Measurements from ENCODE around the gene GALNT2. TPM values are rescaled to one million over a fixed set of nuclear protein-coding genes. Genes with fewer than 3 reads are reported as not detected.

GALNT2 gene
- total and polyA plus RNA-seq, 2 of the 13 experiments (the other 11 are each of a cell fraction or from before 2014, with no cell fraction given) = 39.3 to 39.6 TPM

DNA sequence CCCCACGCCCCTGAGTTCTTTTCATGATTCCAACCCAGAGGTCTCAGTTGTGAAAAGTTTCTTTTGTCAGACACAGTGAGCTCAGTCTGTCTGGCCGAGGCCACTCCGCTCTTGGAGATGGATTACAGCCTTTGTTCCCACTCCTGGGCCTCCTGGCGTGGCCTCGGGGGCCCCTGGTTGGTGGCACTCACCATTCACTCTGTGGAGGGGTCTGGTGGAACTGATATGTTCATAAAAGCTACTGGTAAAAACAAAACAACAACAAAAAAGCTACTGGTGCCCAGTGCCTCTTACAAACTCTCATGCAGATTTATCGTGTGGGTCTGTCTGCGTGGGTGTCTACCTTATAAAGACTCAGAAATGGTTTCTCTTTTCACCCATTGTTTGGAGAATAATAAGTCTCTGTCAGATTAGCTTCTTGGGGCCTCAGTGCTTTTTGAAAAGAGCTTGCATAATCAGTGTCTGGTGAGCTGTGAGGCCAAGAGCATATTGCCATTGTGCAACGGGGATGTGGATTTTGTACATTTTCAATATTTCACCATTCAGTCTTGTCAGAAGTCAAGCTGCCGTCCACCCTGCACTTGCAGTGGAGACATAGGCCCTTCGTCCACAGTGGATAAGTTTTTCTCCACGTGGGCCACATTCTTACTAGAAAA is 86.7 kb downstream of the GALNT2 start (continued):
- peak; percentile 92 for TF ChIP-seq ARID5B (CRISPR knock-in tag; IDR thresholded peaks at IDR 0.05)

- POLR2A ChIA-PET = no interaction called here
- H3K4me3 ChIP-seq (replicated peaks in 1 of 3; ENCODE audit: insufficient read depth in 1 of 3, low read depth in 2 of 3, low read length in 3 of 3) = no peak overlapping the region
- peaks cover 0 to 1% of the 10 kb centered on the region in 2 experiments; a peak in 1 of 5 replicates for H3K36me3 ChIP-seq (replicated peaks in 1 of 2; ENCODE audit: control insufficient read depth in 1 of 2, insufficient read depth in 2 of 2, low read length in 2 of 2)
- ATAC-seq (no peak), DNase-seq (ENCODE audit: low spot score) (no peak), FAIRE-seq (no peak)
- H3K4me1 ChIP-seq (ENCODE audit: insufficient read depth, low read length) = peaks cover 74% of the 10 kb centered on the region
- 95% methylated on average over 18 of the region's 19 CpGs for WGBS (ENCODE audit: low lambda C conversion rate)
- peaks cover 30% of the 10 kb centered on the region for H3K79me2 ChIP-seq (ENCODE audit: insufficient read depth, low read length)
- H3K9me3 ChIP-seq (ENCODE audit: low read length) = no peaks in the 10 kb centered on the region
- in situ Hi-C loops (cut with HindIII; ENCODE audit: extremely low pct_ligation_motif_present, low pct_unique_long_range_greater_than_20kb) (no loop called here), intact Hi-C loops (cut with micrococcal nuclease; ENCODE audit: unreplicated experiment) (no loop called here)
- no peak overlapping the region for H2AFZ ChIP-seq (ENCODE audit: low read length)
- no peak overlapping the region for H3K9ac ChIP-seq (ENCODE audit: insufficient read depth, low read depth, low read length)
- no peak overlapping the region for H3K4me2 ChIP-seq (ENCODE audit: low read depth, low read length)
- no peak overlapping the region for H3K27ac ChIP-seq (ENCODE audit: extremely low read length, insufficient read depth, low read length)
- H4K20me1 ChIP-seq (ENCODE audit: insufficient read depth, low read length) = no peaks in the 10 kb centered on the region
- no TSS peak for BruUV-seq (replicated peaks)
- H3K27me3 ChIP-seq (ENCODE audit: control insufficient read depth in 1 of 2, insufficient read depth in 2 of 2, low read length in 2 of 2) = no peaks in the 10 kb centered on the region
- TF ChIP-seq ZKSCAN8 (CRISPR knock-in tag; IDR thresholded peaks at IDR 0.05; ENCODE audit: borderline replicate concordance) (no peak), HNRNPL (IDR thresholded peaks at IDR 0.05; ENCODE audit: low read depth, low read length) (no peak), ZNF609 (CRISPR knock-in tag; IDR thresholded peaks at IDR 0.05; ENCODE audit: borderline replicate concordance) (no peak), ZNF451 (CRISPR knock-in tag; IDR thresholded peaks at IDR 0.05) (no peak), U2AF2 (IDR thresholded peaks at IDR 0.05; ENCODE audit: low read depth, low read length) (no peak), ZNF10 (CRISPR knock-in tag; IDR thresholded peaks at IDR 0.05; ENCODE audit: borderline replicate concordance, low read depth) (no peak), CBX2 (IDR thresholded peaks at IDR 0.05; ENCODE audit: low read depth, low read length) (no peak), CBX2 (CRISPR knock-in tag; IDR thresholded peaks at IDR 0.05; ENCODE audit: low read depth) (no peak), MTF2 (CRISPR knock-in tag; IDR thresholded peaks at IDR 0.05; ENCODE audit: borderline replicate concordance) (no peak)
- TF ChIP-seq, protein P1, sequence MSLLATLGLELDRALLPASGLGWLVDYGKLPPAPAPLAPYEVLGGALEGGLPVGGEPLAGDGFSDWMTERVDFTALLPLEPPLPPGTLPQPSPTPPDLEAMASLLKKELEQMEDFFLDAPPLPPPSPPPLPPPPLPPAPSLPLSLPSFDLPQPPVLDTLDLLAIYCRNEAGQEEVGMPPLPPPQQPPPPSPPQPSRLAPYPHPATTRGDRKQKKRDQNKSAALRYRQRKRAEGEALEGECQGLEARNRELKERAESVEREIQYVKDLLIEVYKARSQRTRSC (CRISPR knock-in tag; IDR thresholded peaks at IDR 0.05; ENCODE audit: low read depth) = no peak
- TF ChIP-seq, protein P2, sequence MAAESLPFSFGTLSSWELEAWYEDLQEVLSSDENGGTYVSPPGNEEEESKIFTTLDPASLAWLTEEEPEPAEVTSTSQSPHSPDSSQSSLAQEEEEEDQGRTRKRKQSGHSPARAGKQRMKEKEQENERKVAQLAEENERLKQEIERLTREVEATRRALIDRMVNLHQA (CRISPR knock-in tag; IDR thresholded peaks at IDR 0.05) = no peak
- CTCF ChIA-PET (ENCODE audit: low intra/inter-chr PET ratio, low total read pairs) = no interaction called here
Measured at GRCh38 chr1:230155021-230155420, 88.0 kb downstream of the GALNT2 start.

Measured in HepG2 (cell line).